Ovary (tissue), 1 donor: ENCODE data around the gene KRT80.

Experiments
- EP300 ChIP-seq: sonication (generic); formaldehyde crosslinking; IDR thresholded peaks from one replicate; pipeline ENCODE4 v1.6.1; 2017; ENCODE audit warnings: antibody characterized with exemption
- POLR2A ChIP-seq: fragments of 450-650 bp; IDR thresholded peaks from one replicate; pipeline ENCODE4 v1.6.1; 2017; ENCODE audit warnings: antibody characterized with exemption, mild to moderate bottlenecking, moderate library complexity

- TF ChIP-seq POLR2A, result no peak
- no peak for TF ChIP-seq EP300
Measured at GRCh38 chr12:52147367-52147963, 44.3 kb downstream of the KRT80 start.
